C4-2B (cell line): Measurements from ENCODE around the gene ZFAND6.

ENCODE experiments used
- CTCF ChIP-seq: fragments of 450-650 bp; conservative IDR thresholded peaks from 2 replicates; pipeline ENCODE4 v1.5.1; 2017; ENCODE audit warnings: mild to moderate bottlenecking
- ZFX ChIP-seq: fragments of 450-650 bp; IDR thresholded peaks from 2 replicates; pipeline ENCODE4 v1.6.1; 2017

- no peak for TF ChIP-seq CTCF
- TF ChIP-seq ZFX = no peak
These were observed 23.4 kb upstream of the ZFAND6 start for GRCh38 chr15:80036071-80036470.
